ENCODE measurements around the gene CEP85L. TPM values are rescaled to one million over a fixed set of nuclear protein-coding genes. Genes with fewer than 3 reads are reported as not detected.

The CEP85L gene
- total and polyA plus RNA-seq, 2 of the 4 experiments (the other 2 are of a cell fraction), result 2.3 to 25.6 TPM

GRCh38 chr6:118489990-118490389 lies 161.4 kb downstream of the CEP85L start:
- Histone ChIP-seq H4K5ac (ENCODE audit: low read depth, low read length) (no peak overlapping the region), H3K23ac (ENCODE audit: low read depth, low read length) (no peak overlapping the region), H3K9me1 (ENCODE audit: insufficient read depth, low read length) (no peaks in the 10 kb centered on the region; the same call in 1 of the 2 replicates), H3K27ac (ENCODE audit: insufficient read depth, low read length) (no peak overlapping the region), H4K8ac (ENCODE audit: low read depth in 2 of 2, low read length in 2 of 2) (no peak overlapping the region), H3K4me1 (ENCODE audit: control insufficient read depth, insufficient read depth, low read length) (no peaks in the 10 kb centered on the region; the same call in 1 of the 2 replicates), H3K27me3 (ENCODE audit: control insufficient read depth, insufficient read depth, low read length) (no peaks in the 10 kb centered on the region), H4K91ac (ENCODE audit: insufficient read depth, low read depth, low read length) (no peak overlapping the region), H3K14ac (replicated peaks; ENCODE audit: low read depth, low read length) (no peak overlapping the region), H3K4me3 (ENCODE audit: insufficient read depth, low read depth, low read length) (no peak overlapping the region), H3K9ac (ENCODE audit: low read depth, low read length) (no peak overlapping the region), H2AK5ac (ENCODE audit: low read depth, low read length) (no peak overlapping the region), H2AK9ac (replicated peaks; ENCODE audit: low read depth, low read length, poor library complexity) (no peak overlapping the region), H3K36me3 (ENCODE audit: control insufficient read depth, insufficient read depth, low read length) (peaks cover 7% of the 10 kb centered on the region; the same call in 1 of the 2 replicates), H2BK120ac (ENCODE audit: low read depth, low read length) (no peak overlapping the region), H2BK5ac (ENCODE audit: low read depth, low read length, poor library complexity, severe bottlenecking) (no peak overlapping the region), H2BK15ac (ENCODE audit: low read depth, low read length) (no peak overlapping the region), H3K4me2 (ENCODE audit: low read depth, low read length) (no peak overlapping the region), H3K79me1 (ENCODE audit: low read depth in 1 of 2, low read length in 2 of 2) (peaks cover 0 to 5% of the 10 kb centered on the region in 2 experiments; a peak in 1 of 4 replicates), H3K9me3 (ENCODE audit: control insufficient read depth, insufficient read depth, low read length) (peaks cover 7% of the 10 kb centered on the region), H2AFZ (replicated peaks; ENCODE audit: low read length, poor library complexity) (no peak overlapping the region), H4K20me1 (ENCODE audit: insufficient read depth, low read length) (no peaks in the 10 kb centered on the region), H3K4ac (ENCODE audit: low read depth, low read length) (no peak overlapping the region), H3K18ac (ENCODE audit: low read depth, low read length) (no peak overlapping the region), H2BK20ac (ENCODE audit: low read depth, low read length) (no peak overlapping the region), H3K56ac (ENCODE audit: extremely low read depth, insufficient read depth, low read length) (no peak overlapping the region)
- intact Hi-C loops (cut with micrococcal nuclease), result no loop called here
- ChIA-PET CTCF (no interaction called here), POLR2A (ENCODE audit: unreplicated experiment) (no interaction called here)
- no peak for ATAC-seq (ENCODE audit: low read depth)
- TF ChIP-seq USF2 (IDR thresholded peaks at IDR 0.05; ENCODE audit: low read depth, low read length) (no peak), FOS (IDR thresholded peaks at IDR 0.05; ENCODE audit: low read depth, low read length) (no peak), MAZ (IDR thresholded peaks at IDR 0.05; ENCODE audit: borderline replicate concordance, low read depth, low read length) (no peak), MAFK (IDR thresholded peaks at IDR 0.05; ENCODE audit: low read depth, low read length) (no peak), POLR2A (IDR thresholded peaks at IDR 0.05; ENCODE audit: low read depth, low read length) (no peak), NFE2L2 (IDR thresholded peaks at IDR 0.05; ENCODE audit: low read depth, low read length) (no peak), MXI1 (IDR thresholded peaks at IDR 0.05; ENCODE audit: borderline replicate concordance, low read depth, low read length) (no peak), RCOR1 (IDR thresholded peaks at IDR 0.05; ENCODE audit: insufficient replicate concordance, low read length) (no peak), CTCF (conservative IDR thresholded peaks at IDR 0.05; ENCODE audit: low read depth, low read length) (no peak), CEBPB (IDR thresholded peaks at IDR 0.05; ENCODE audit: low read depth, low read length) (no peak), RFX5 (IDR thresholded peaks at IDR 0.05; ENCODE audit: low read depth, low read length) (no peak), BHLHE40 (IDR thresholded peaks at IDR 0.05; ENCODE audit: low read depth, low read length) (no peak), RAD21 (IDR thresholded peaks at IDR 0.05; ENCODE audit: low read length) (no peak), CHD1 (IDR thresholded peaks at IDR 0.05; ENCODE audit: low read depth, low read length) (no peak)
- no CpG with 5 or more reads among the region's 3 CpGs for WGBS, 2 experiments (ENCODE audit: extremely low coverage in 2 of 2, insufficient read length in 1 of 2)
- dilution Hi-C loops (cut with HindIII; ENCODE audit: low sequenced_read_pairs, unreplicated experiment), result no loop called here
- no peak for DNase-seq
- BruUV-seq (replicated peaks), result no TSS peak
- in situ Hi-C loops (cut with MboI; ENCODE audit: low sequenced_read_pairs), result no loop called here
